Activated B cell treated with CpG ODN at 0.5 μM for 24 hours (primary cell): Measurements from ENCODE around the gene AKT1S1. TPM values are rescaled to one million over a fixed set of nuclear protein-coding genes. Genes with fewer than 3 reads are reported as not detected.

Experiments
- ATAC-seq: fragments of 200-7000 bp; cut with Tn5 transposase; one replicate; pipeline ENCODE4 v1.10.0; 2021; ENCODE audit warnings: low read depth, mild to moderate bottlenecking, moderate library complexity
- CTCF ChIA-PET: fragments of 350-600 bp; sonication (Branson Sonifier 250); formaldehyde crosslinking; loops from one replicate; lab custom pipeline; 2021; ENCODE audit warnings: antibody characterized with exemption; lab: Charles Lee
- POLR2A ChIA-PET: fragments of 350-600 bp; sonication (Branson Sonifier 250); formaldehyde crosslinking; loops from one replicate; lab custom pipeline; 2021; ENCODE audit warnings: antibody characterized with exemption; lab: Charles Lee
- DNase-seq: peaks from one replicate; pipeline ENCODE4 v3.0.0; 2022
- H3K27ac Mint-ChIP-seq: one replicate; pipeline ENCODE4 v1.8.0; 2020; ENCODE audit warnings: mixed read lengths
- H3K27me3 Mint-ChIP-seq: one replicate; pipeline ENCODE4 v1.8.0; 2021; ENCODE audit warnings: mixed read lengths
- H3K36me3 Mint-ChIP-seq: one replicate; pipeline ENCODE4 v1.8.0; 2021; ENCODE audit warnings: low read depth, mixed read lengths
- H3K4me1 Mint-ChIP-seq: one replicate; pipeline ENCODE4 v1.8.0; 2021; ENCODE audit warnings: mixed read lengths
- H3K4me3 Mint-ChIP-seq: one replicate; pipeline ENCODE4 v1.8.0; 2020; ENCODE audit warnings: mild to moderate bottlenecking, mixed read lengths
- H3K9me3 Mint-ChIP-seq: one replicate; pipeline ENCODE4 v1.8.0; 2020; ENCODE audit warnings: mixed read lengths
- intact Hi-C: fragments of 100-400 bp; cut with micrococcal nuclease; formaldehyde crosslinking; loops from one replicate; pipeline ENCODE4 v1.15.1; 2024
- total RNA-seq: library from RNA; stranded (reverse); gene quantifications from 2 replicates; pipeline ENCODE4 v1.2.3, GENCODE V29; 2022
- TF ChIP-seq, protein P1 (sequence below): fragments of 200-600 bp; IDR thresholded peaks from one replicate; pipeline ENCODE4 v1.8.0; 2022; ENCODE audit warnings: antibody characterized with exemption, mild to moderate bottlenecking

AKT1S1 gene
- total RNA-seq, 1 donor from 2014 or later = 28.7 TPM

DNA sequence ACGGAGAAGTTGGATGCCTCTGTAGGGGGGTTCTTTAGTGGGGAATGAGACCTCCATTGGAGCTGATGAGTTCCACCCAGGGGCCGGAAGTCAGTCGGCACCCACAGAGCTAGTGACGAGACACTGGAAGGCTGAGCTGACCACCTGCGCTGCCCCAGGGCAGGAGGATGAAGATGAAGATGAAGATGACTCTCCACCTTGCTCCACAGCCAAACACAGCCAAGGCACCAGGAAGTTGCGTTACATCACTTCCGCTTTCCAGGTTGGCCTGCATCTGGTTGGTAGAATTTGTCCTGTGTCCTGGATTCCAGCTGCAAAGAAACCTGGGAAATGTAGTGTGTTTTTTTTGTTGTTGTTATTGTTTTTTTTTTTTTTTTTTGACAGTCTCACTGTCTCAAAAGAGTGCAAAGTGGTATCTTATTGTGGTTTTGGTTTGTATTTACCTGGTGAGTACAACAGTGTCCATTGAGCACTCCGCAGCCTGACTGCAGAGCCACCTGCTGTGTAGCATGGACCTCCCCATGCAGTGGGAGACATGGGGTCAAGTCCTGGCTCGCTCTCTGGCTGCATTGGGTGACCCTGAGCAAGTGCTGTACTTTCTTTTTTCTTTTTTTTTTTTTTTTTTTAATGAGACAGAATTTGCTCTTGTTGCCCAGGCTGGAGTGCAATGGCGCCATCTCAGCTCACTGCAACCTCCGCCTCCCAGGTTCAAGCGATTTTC lies 2.2 kb upstream of the AKT1S1 start:
- CTCF ChIA-PET = no interaction called here
- no peak for DNase-seq
- ATAC-seq = no peak
- peaks cover 53% of the 10 kb centered on the region for H3K36me3 Mint-ChIP-seq
- TF ChIP-seq, protein P1, sequence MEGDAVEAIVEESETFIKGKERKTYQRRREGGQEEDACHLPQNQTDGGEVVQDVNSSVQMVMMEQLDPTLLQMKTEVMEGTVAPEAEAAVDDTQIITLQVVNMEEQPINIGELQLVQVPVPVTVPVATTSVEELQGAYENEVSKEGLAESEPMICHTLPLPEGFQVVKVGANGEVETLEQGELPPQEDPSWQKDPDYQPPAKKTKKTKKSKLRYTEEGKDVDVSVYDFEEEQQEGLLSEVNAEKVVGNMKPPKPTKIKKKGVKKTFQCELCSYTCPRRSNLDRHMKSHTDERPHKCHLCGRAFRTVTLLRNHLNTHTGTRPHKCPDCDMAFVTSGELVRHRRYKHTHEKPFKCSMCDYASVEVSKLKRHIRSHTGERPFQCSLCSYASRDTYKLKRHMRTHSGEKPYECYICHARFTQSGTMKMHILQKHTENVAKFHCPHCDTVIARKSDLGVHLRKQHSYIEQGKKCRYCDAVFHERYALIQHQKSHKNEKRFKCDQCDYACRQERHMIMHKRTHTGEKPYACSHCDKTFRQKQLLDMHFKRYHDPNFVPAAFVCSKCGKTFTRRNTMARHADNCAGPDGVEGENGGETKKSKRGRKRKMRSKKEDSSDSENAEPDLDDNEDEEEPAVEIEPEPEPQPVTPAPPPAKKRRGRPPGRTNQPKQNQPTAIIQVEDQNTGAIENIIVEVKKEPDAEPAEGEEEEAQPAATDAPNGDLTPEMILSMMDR = no peak
- POLR2A ChIA-PET = interaction anchor here (0.6 to 1.2 kb wide), 9 partner anchors 11 to 632 kb away, joined by 3 to 7 read pairs (median 4); partner anchors contain the start of genes AP2A1, ATF5 and RRAS
- H3K9me3 Mint-ChIP-seq = no peaks in the 10 kb centered on the region
- intact Hi-C loops = loop anchor here (5.0 to 10.0 kb wide), 4 partner anchors 287 to 885 kb away; partner anchors contain the start of genes ALDH16A1, C19orf73, GYS1 and LIN7B
- H3K27me3 Mint-ChIP-seq = no peaks in the 10 kb centered on the region
- no peak overlapping the region for H3K4me3 Mint-ChIP-seq
- peaks cover 23% of the 10 kb centered on the region for H3K4me1 Mint-ChIP-seq
- H3K27ac Mint-ChIP-seq = peak overlapping the region; percentile 46

- CTCF ChIA-PET = no interaction called here
- intact Hi-C loops = loop anchor here (5.0 to 10.0 kb wide), 4 partner anchors 286 to 884 kb away; partner anchors contain the start of genes ALDH16A1, C19orf73, GYS1 and LIN7B
- ATAC-seq = no peak
- H3K4me1 Mint-ChIP-seq = peaks cover 23% of the 10 kb centered on the region
- peaks cover 49% of the 10 kb centered on the region for H3K36me3 Mint-ChIP-seq
- POLR2A ChIA-PET = interaction anchor here (0.6 to 3.4 kb wide), 6 partner anchors 12 to 633 kb away, joined by 3 to 42 read pairs (median 4); partner anchors contain the start of genes AP2A1, ATF5, IL4I1 and RRAS
- TF ChIP-seq, protein P1 = no peak
- H3K9me3 Mint-ChIP-seq = no peaks in the 10 kb centered on the region
- H3K4me3 Mint-ChIP-seq = no peak overlapping the region
- no peak overlapping the region for H3K27ac Mint-ChIP-seq
- DNase-seq = no peak
- no peaks in the 10 kb centered on the region for H3K27me3 Mint-ChIP-seq
These were observed 1.6 kb upstream of the AKT1S1 start for GRCh38 chr19:49878744-49879070.

GRCh38 chr19:49877879-49878743 lies 956 bp upstream of the AKT1S1 start:
- peaks cover 43% of the 10 kb centered on the region for H3K36me3 Mint-ChIP-seq
- no peaks in the 10 kb centered on the region for H3K9me3 Mint-ChIP-seq
- no peak overlapping the region for H3K27ac Mint-ChIP-seq
- peak; percentile 64 for ATAC-seq
- H3K4me1 Mint-ChIP-seq = peaks cover 25% of the 10 kb centered on the region
- CTCF ChIA-PET = no interaction called here
- no peak overlapping the region for H3K4me3 Mint-ChIP-seq
- intact Hi-C loops = loop anchor here (1.0 to 10.0 kb wide), 21 partner anchors 9 to 1239 kb away; partner anchors contain the start of genes ALDH16A1, ATF5, C19orf73 and FUZ
- no peak for DNase-seq
- POLR2A ChIA-PET = interaction anchor here (1.0 to 4.5 kb wide), 22 partner anchors 10 to 451 kb away, joined by 4 to 73 read pairs (median 14); partner anchors contain the start of genes AP2A1, ATF5, FUZ and IL4I1
- TF ChIP-seq, protein P1 = no peak
- H3K27me3 Mint-ChIP-seq = no peaks in the 10 kb centered on the region

- no peak overlapping the region for H3K4me3 Mint-ChIP-seq
- peak; percentile 96 for DNase-seq
- H3K4me1 Mint-ChIP-seq = peaks cover 29% of the 10 kb centered on the region
- H3K9me3 Mint-ChIP-seq = no peaks in the 10 kb centered on the region
- intact Hi-C loops = loop anchor here (1.0 to 10.0 kb wide), 22 partner anchors 7 to 1238 kb away; partner anchors contain the start of genes ALDH16A1, ATF5, C19orf73 and FUZ
- no peaks in the 10 kb centered on the region for H3K27me3 Mint-ChIP-seq
- peaks cover 34% of the 10 kb centered on the region for H3K36me3 Mint-ChIP-seq
- ATAC-seq = peak; percentile 61
- TF ChIP-seq, protein P1 = no peak
- ChIA-PET POLR2A (interaction anchor here (0.5 to 4.5 kb wide), 35 partner anchors 9 to 541 kb away, joined by 3 to 73 read pairs (median 7); partner anchors contain the start of genes AP2A1, ATF5, CD37 and FUZ), CTCF (interaction anchor here (1.3 to 1.7 kb wide), 2 partner anchors 16 to 63 kb away, joined by 3 to 4 read pairs; partner anchors contain the start of gene FUZ)
- H3K27ac Mint-ChIP-seq = no peak overlapping the region
These were observed 634 bp downstream of the AKT1S1 start for GRCh38 chr19:49876422-49877019.
